ENCODE measurements around the gene GRAMD1B. TPM values are rescaled to one million over a fixed set of nuclear protein-coding genes. Genes with fewer than 3 reads are reported as not detected.

Gene GRAMD1B
- total RNA-seq, 2 experiments from 2014 or later, result 16.1 to 21.8 TPM

DNA sequence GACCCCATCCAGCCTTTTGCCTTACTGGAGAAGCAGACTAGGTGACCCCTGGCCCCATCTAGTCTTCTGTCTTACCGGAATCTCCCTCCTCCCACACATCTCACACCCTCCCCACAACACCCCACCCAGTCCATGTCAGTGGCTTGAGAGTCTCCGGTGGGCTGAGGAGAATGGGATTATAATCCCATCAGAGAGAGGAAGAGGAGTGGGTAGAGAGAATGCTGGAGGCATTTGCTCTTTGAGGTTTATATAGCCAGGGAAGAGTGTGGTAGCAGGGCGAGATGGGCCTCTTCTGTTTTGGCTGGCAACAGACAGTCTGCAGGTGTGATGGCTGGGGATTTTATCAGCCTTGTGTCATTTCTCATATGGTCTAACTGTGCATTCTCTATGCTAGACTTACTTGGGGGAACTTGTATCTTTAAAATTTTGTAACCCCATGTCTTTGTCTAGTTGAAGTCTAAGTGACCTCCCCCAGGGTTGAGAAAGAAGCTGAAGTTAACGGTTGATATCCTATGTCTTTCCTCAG lies 50.3 kb downstream of the GRAMD1B start:
- no peaks in the 10 kb centered on the region for H3K9me3 Mint-ChIP-seq
- DNase-seq (no peak), ATAC-seq (ENCODE audit: poor library complexity) (no peak)
- H3K27me3 Mint-ChIP-seq, result no peaks in the 10 kb centered on the region
- TF ChIP-seq, protein P1, sequence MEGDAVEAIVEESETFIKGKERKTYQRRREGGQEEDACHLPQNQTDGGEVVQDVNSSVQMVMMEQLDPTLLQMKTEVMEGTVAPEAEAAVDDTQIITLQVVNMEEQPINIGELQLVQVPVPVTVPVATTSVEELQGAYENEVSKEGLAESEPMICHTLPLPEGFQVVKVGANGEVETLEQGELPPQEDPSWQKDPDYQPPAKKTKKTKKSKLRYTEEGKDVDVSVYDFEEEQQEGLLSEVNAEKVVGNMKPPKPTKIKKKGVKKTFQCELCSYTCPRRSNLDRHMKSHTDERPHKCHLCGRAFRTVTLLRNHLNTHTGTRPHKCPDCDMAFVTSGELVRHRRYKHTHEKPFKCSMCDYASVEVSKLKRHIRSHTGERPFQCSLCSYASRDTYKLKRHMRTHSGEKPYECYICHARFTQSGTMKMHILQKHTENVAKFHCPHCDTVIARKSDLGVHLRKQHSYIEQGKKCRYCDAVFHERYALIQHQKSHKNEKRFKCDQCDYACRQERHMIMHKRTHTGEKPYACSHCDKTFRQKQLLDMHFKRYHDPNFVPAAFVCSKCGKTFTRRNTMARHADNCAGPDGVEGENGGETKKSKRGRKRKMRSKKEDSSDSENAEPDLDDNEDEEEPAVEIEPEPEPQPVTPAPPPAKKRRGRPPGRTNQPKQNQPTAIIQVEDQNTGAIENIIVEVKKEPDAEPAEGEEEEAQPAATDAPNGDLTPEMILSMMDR (IDR thresholded peaks at IDR 0.05), result no peak
- intact Hi-C loops (cut with DNase I, micrococcal nuclease), result no loop called here
- Histone ChIP-seq H3K27me3 (ENCODE audit: control insufficient read depth in 1 of 2, insufficient read depth in 2 of 2, low read length in 2 of 2) (no peaks in the 10 kb centered on the region), H3K36me3 (ENCODE audit: insufficient read depth, low read length) (peaks cover 7% of the 10 kb centered on the region), H3K4me1 (ENCODE audit: insufficient read depth, low read length) (peaks cover 11% of the 10 kb centered on the region), H3K9me3 (ENCODE audit: control insufficient read depth in 1 of 2, insufficient read depth in 1 of 2, low read length in 2 of 2) (no peaks in the 10 kb centered on the region), H3K27ac (ENCODE audit: low read depth in 1 of 2, low read length in 2 of 2) (no peak overlapping the region), H3K4me3 (ENCODE audit: low read length) (no peak overlapping the region)
- no peak overlapping the region for H3K4me3 Mint-ChIP-seq
- no peaks in the 10 kb centered on the region for H3K4me1 Mint-ChIP-seq (ENCODE audit: low read depth)
- H3K36me3 Mint-ChIP-seq (ENCODE audit: low read depth), result no peaks in the 10 kb centered on the region
- ChIA-PET POLR2A (interaction anchor here (2.8 kb wide), 1 partner anchor 73 kb away, joined by 34 read pairs; no protein-coding TSS in a partner anchor), CTCF (interaction anchor here (1.7 to 3.2 kb wide), 2 partner anchors 46 to 73 kb away, joined by 4 to 59 read pairs; no protein-coding TSS in a partner anchor)
- no peak overlapping the region for H3K27ac Mint-ChIP-seq

DNA sequence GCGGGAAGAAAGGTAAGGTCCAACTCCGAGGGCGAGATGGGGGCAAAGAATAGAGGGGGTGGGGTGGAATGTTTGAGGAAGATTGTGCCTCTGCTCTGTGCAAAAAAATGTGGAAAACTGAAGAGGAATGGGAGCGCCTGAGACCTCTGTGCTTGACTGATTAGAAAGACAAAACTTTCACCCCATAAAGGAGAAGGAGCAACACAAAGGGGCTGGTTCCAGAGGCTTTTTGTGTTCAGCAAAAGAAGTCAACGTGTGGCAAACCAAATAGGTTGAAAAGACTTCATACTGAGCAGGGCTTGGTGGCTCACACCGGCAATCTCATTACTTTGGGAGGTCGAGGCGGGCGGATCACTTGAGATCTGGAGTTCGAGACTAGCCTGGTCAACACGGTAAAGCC lies 50.8 kb downstream of the GRAMD1B start:
- DNase-seq (no peak), ATAC-seq (ENCODE audit: poor library complexity) (no peak)
- Mint-ChIP-seq H3K27me3 (no peaks in the 10 kb centered on the region), H3K36me3 (ENCODE audit: low read depth) (no peaks in the 10 kb centered on the region), H3K4me3 (no peak overlapping the region), H3K4me1 (ENCODE audit: low read depth) (no peaks in the 10 kb centered on the region), H3K27ac (no peak overlapping the region), H3K9me3 (no peaks in the 10 kb centered on the region)
- H3K9me3 ChIP-seq (ENCODE audit: control insufficient read depth in 1 of 2, insufficient read depth in 1 of 2, low read length in 2 of 2), result no peaks in the 10 kb centered on the region
- CTCF ChIA-PET, result interaction anchor here (1.7 kb wide), 1 partner anchor 47 kb away, joined by 4 read pairs; no protein-coding TSS in a partner anchor
- TF ChIP-seq, protein P1 (IDR thresholded peaks at IDR 0.05), result no peak
- H3K4me1 ChIP-seq (ENCODE audit: insufficient read depth, low read length), result peaks cover 11% of the 10 kb centered on the region
- no peaks in the 10 kb centered on the region for H3K27me3 ChIP-seq (ENCODE audit: control insufficient read depth in 1 of 2, insufficient read depth in 2 of 2, low read length in 2 of 2)
- no peak overlapping the region for H3K27ac ChIP-seq (ENCODE audit: low read depth in 1 of 2, low read length in 2 of 2)
- intact Hi-C loops (cut with DNase I, micrococcal nuclease), result no loop called here
- H3K36me3 ChIP-seq (ENCODE audit: insufficient read depth, low read length), result peaks cover 7% of the 10 kb centered on the region
- H3K4me3 ChIP-seq (ENCODE audit: low read length), result no peak overlapping the region
- POLR2A ChIA-PET, result interaction anchor here (2.8 kb wide), 1 partner anchor 74 kb away, joined by 34 read pairs; no protein-coding TSS in a partner anchor

DNA sequence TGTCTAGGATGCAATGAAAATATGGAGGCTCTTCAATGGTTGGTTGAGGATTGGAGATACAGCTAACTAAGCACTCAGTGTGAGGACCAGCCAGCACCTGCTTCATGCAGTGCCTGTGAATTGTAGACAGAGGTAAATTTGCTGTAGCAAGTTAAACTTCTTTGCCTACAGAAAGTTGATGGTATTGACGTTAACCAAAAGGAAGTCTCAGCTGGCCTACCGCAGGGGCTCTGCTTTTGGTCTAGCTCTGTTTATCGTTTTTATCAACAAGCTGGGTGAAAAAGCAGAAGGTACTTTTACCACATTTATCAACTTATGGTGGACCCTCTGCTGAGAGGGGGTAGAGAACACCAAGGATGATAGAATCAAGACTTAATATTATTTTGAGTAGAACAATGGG lies 51.6 kb downstream of the GRAMD1B start:
- Mint-ChIP-seq H3K4me3 (no peak overlapping the region), H3K36me3 (ENCODE audit: low read depth) (no peaks in the 10 kb centered on the region), H3K27me3 (no peaks in the 10 kb centered on the region), H3K9me3 (no peaks in the 10 kb centered on the region), H3K4me1 (ENCODE audit: low read depth) (no peaks in the 10 kb centered on the region), H3K27ac (no peak overlapping the region)
- H3K36me3 ChIP-seq (ENCODE audit: insufficient read depth, low read length), result peaks cover 7% of the 10 kb centered on the region
- peaks cover 11% of the 10 kb centered on the region for H3K4me1 ChIP-seq (ENCODE audit: insufficient read depth, low read length)
- no peaks in the 10 kb centered on the region for H3K9me3 ChIP-seq (ENCODE audit: control insufficient read depth in 1 of 2, insufficient read depth in 1 of 2, low read length in 2 of 2)
- intact Hi-C loops (cut with DNase I, micrococcal nuclease), result no loop called here
- H3K27ac ChIP-seq (ENCODE audit: low read depth in 1 of 2, low read length in 2 of 2), result no peak overlapping the region
- H3K27me3 ChIP-seq (ENCODE audit: control insufficient read depth in 1 of 2, insufficient read depth in 2 of 2, low read length in 2 of 2), result no peaks in the 10 kb centered on the region
- H3K4me3 ChIP-seq (ENCODE audit: low read length), result no peak overlapping the region
- no peak for DNase-seq
- ATAC-seq (ENCODE audit: poor library complexity), result no peak
- POLR2A ChIA-PET, result no interaction called here
- CTCF ChIA-PET, result interaction anchor here (1.7 kb wide), 1 partner anchor 48 kb away, joined by 4 read pairs; no protein-coding TSS in a partner anchor
- TF ChIP-seq, protein P1 (IDR thresholded peaks at IDR 0.05), result no peak

Data from CD4-positive, alpha-beta T cell (primary cell).